Fibroblast of peridontal ligament (primary cell): ENCODE data around the gene NOXO1.
A peak's percentile ranks its signal among the peaks of the same experiment; 100 is the strongest.

Source experiments
- DNase-seq: peaks from one replicate; pipeline ENCODE4 v3.0.0-alpha.2; 2010; ENCODE audit errors: extremely low read depth

The NOXO1 gene

DNA sequence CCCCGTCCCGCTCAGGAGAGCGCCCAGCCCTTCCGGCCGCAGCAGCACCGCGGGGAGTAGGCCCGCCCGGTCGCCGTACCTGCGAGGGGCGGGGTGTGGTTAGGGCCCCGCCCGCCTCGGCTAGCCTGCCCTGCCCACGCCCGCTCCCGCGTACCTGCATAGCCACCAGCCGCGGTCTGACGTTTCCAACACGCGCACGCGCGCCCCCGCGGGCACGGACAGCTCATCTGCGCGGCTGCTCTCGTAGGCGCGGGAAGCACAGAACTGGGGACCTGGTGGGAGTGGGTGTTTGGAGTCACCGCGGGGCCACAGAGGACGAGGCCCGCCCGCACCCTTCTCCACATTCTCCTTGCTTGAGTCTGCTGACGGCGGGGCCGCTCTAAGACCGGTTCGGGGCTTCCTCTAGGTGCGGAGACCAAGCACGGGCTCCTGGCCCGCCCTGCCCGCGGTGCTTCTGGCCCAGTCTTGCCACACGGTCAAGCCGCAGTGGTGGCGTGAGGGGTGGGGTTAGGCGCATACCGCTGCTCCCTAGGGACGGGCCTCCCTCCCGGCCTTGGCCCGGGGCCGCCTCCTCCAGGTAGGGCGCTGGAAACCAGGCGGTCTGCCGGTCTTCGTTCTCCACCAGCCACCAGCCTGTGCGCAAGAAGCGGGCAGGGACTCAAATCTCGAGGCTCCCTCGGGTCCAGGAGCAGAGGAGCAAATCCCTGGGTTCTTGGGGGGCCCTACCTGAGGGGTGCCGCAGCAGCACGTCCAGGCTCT, 1.8 kb downstream of the NOXO1 start:
- no peak for DNase-seq

DNA sequence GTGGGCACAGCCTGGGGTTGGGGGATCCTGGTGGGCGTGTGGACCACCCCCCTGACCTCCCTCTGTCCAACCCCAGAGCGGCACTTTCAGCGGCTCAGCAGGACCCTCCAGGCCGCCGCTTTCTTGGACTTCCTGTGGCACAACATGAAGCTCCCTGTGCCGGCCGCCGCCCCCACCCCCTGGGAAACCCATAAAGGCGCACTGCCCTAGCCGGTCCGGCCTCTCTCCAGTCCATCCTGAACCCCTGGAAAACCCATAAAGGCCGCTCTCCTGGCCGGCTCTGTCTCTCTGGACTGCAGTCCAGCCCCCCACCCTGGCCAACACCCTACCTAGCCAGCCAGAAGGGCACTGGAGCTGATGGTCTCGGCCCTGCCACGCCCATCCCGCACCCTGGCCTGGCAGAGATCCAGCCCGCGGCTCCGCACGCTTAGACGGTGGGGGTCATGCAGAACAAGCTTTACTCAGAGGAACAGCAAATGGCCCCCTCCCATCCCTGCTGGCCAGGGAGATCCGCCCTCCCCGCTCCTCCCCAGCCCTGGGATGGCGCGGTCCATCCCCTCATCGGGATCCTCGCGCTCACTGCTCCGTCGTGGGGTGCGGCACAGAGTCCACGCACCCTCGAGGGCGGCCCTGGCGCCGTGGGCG, 2.7 kb downstream of the NOXO1 start:
- DNase-seq: no peak

DNA sequence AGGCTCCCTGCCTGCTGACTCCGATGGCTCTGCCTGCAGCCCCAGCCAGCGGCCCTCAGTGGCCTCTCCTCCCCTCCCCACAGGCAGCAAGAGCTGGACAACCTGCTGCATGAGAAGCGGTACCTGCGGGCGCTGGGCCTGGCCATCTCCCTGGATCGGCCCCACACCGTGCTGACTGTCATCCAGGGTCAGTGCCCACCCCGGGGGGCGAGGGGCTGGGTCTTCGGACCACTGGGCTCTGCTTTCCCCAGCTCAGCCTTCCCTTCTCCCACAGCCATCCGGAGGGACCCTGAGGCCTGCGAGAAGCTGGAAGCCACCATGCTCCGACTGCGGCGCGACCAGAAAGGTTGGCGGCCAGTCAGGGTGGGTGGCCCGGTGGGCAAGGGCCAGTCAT, 3.4 kb downstream of the NOXO1 start:
- DNase-seq: no peak

DNA sequence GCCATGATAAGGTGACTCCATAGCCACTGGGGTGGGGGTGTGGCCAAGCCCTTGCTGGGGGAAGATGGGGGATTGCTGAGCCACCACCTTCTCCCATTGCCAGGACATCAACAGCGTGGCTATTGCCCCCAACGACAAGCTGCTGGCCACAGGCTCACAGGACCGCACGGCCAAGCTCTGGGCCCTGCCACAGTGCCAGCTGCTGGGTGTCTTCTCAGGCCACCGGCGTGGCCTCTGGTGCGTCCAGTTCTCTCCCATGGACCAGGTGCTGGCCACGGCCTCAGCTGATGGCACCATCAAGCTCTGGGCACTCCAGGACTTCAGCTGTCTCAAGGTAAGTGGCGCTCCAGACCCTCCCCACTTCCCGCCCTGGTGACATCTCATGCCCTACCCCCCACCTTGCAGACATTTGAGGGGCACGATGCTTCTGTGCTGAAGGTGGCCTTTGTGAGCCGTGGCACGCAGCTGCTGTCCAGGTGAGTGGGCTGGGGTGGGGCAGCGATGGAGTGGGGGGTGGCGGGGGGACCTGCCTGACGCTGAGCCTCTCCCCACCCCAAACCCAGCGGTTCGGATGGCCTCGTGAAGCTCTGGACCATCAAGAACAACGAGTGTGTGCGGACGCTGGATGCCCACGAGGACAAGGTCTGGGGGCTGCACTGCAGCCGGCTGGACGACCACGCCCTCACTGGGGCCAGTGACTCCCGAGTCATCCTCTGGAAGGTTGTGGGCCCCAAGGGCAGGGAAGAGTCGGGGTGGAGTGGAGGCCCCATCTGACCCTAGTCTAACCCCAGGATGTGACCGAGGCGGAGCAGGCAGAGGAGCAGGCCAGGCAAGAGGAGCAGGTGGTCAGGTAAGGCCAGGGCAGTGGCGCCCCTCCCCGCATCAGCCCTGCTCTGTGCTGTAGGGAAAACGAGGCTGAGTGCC, 4.1 kb downstream of the NOXO1 start:
- no peak for DNase-seq

DNA sequence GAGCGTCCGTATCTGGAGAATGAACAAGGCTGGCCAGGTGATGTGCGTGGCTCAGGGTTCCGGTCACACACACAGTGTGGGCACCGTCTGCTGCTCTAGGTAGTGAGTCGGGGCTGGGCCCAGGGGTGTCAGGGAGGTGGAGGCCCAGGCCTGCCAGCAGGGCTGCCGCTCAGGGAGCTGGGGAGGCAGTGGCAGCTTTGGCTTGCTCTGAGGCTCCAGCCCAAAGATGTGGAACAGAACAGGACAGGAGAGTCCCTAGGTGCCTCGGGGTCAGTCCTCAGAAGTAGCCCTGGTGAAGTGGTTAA, 5.1 kb downstream of the NOXO1 start:
- no peak for DNase-seq

DNA sequence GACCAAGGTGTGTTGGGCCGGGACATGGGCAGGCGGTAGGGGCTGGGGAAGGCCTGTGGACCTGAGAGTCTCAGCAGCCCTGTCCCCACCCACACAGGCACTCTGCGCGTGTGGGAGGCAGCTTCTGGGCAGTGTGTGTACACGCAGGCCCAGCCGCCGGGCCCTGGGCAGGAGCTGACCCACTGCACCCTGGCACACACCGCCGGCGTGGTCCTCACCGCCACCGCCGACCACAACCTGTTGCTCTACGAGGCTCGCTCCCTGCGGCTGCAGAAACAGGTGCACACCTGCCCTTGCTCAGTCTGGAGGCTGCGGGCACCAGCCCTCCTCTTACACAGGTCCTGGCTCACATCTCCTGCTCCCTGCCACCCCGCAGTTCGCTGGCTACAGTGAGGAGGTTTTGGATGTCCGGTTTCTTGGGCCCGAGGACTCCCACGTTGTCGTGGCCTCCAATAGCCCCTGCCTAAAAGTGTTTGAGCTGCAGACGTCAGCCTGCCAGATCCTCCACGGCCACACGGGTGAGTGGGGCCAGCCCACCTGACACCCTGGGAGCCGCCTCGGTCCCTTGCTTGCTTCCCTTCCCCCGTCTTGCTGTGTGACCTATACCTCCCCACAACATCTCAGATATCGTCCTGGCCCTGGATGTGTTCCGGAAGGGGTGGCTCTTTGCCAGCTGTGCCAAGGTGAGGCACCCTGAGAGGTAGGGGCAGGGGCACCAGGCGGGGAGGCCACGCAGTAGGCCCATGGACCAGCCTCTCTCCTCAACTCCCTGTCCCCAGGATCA, 5.6 kb downstream of the NOXO1 start:
- no peak for DNase-seq

DNA sequence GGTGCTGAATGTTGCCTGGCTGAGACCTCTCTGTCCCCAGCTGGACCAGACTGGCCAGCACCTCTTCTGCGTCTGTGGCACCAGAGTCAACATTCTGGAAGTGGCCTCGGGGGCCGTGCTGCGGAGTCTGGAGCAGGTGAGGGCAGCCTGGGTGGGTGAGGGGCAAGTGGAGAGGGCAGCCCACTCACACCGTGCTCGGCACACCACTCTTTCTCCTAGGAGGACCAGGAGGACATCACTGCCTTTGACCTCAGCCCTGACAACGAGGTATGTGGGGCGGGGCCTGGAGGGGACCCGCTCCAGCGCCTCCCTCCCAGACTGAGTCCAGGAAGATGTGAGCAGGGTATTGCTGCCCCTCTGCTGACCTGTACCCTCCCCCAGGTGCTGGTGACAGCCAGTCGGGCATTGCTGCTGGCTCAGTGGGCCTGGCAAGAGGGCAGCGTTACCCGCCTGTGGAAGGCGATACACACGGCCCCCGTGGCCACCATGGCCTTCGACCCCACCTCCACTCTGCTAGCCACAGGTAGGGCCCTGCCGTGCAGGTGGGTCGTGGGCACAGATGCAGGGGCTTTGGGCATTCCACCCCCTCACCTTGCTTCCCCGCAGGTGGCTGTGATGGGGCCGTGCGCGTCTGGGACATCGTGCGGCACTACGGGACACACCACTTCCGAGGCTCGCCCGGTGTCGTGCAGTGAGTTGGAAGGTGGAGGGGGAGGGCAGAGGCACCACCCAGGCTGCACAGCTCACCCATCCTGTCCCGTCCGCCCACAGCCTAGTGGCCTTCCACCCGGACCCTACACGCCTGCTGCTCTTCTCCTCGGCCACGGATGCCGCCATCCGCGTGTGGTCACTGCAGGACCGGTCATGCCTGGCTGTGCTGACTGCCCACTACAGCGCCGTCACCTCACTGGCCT, 6.9 kb downstream of the NOXO1 start:
- DNase-seq: no peak

DNA sequence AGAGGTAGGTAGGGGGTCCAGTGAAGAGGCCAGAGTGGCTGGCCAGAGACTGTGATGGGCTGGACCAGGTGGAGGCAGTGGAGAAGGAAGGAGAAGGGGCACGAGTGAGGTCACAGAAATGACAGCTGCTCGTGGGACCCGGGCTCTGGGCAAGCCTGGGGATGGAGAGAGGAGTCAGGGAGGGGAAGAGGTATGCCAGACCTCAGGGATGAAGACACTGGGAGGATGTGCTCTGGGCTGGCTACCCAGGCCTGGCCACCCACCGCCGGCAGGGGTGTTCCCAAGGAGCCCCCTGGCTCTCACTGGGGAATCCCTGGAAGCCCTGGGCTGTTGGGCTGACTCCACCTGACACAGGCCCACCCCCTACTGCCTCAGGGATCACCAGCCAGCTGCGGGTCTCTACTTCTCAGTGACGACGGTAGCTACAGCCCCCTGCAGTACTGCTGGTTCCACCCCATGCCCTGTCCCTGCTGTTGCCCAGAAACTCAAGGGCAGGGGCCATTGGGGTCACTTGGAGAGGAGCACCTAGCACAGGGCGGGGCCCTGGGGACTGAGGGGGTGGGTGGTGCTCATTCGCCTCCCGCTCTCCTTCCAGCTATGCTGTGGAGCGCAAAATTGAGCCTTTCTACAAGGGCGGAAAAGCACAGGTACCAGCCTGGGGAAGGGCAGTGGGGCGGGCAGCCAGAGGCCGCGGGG, 7.7 kb downstream of the NOXO1 start:
- no peak for DNase-seq

DNA sequence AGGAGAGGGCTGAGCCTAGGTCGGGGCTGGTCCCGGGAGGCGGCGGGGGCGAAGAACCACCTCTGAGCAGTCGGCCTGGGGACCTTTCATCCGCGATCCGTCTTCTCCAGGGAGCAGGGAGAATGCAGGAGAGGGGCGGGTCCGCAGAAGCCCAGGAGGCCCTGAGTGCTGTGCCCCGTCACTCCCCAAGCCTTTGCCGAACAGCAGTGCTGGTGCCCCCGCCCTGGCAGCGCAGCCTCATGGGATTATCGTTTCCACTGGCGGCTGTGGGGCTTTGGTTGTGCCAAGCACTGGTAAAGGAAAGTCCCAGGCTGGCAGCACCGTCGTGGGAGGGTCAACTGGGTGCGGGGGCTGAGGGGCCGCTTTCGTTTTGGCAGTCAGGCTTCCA, 8.8 kb downstream of the NOXO1 start:
- DNase-seq: no peak

DNA sequence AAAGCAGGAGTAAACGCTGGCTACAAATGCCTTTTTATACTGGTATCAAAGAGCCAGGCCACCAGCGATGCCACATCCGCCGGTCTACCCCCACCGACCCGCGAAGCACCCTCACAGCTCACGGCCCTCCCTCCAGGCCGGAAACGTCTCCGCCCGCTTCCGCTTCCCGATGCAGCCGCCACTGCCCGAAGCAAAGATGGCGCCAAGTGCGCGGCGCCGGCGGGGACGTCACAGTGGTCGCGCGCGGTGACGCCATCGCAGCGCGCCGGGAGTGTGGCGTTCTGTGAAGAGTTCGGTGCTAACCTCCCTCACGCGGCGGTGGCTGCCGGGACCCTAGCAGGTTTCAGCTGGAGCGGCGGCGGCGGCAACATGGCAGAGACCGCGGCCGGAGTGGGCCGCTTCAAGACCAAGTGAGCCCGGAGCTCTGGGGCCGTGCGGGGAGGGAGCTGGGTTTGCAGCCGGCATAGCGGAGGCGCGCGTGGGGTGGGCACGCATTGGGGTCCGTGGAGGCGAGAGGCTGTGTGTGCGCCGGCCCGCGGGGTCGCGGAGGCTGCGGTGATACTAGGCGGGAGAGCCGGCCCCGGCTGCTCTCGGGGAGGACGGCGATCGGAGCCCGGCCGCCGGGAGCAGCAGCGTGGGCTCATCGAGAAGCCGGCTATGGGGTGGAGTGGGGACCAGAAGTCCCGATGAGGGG, 9.3 kb downstream of the NOXO1 start, which contains the start of gene TBL3:
TSS of gene TBL3 (plus strand) at position 258 of the 694 bp plus-strand sequence. CDS start at position 370, 112 bp downstream.
- DNase-seq: peak; percentile 89

DNA sequence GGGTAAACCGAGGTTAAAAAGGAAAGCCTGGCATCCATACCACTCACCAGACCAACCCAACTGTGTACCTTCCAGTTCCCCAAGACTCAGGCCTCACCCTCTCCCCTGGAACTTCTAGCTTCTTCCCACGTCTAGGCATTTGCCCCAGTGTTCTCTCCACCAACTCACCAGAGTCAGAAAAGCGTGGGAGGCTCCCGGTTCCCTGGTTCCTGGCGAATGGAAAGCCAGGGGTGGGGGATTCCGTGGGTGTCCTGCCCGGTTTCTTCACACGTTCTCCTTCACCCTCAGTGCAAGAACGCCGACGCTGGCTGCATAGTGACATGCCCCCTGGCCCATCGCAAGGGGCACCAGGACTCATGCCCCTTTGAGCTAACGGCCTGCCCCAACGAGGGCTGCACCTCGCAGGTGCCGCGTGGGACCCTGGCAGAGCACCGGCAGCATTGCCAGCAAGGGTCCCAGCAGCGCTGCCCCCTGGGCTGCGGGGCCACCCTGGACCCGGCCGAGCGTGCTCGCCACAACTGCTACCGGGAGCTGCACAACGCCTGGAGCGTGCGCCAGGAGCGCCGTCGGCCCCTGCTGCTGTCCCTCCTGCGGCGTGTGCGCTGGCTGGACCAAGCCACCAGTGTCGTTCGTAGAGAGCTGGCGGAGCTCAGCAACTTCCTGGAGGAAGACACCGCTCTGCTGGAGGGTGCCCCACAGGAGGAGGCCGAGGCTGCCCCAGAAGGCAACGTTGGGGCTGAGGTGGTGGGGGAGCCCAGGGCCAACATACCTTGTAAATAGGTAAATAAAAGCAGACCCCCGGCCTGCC, 12.9 kb downstream of the NOXO1 start:
- DNase-seq: no peak

DNA sequence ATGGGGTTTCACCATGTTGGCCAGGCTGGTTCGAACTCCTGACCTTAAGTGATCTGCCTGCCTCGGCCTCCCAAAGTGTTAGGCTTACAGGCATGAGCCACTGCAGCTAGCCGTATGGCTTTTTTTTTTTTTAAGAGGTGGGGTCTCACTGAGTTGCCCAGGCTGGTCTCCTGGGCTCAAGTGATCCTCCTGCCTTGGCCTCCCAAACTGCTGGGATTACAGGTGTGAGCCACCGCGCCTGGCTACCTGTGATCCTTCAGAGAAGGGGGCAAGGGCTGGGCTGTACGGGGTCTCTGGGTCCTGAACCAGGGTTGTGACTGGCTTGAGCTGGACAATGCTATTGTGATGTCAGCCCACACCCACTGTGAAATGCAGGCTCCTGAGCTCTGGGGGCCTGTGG, 14.8 kb downstream of the NOXO1 start, which contains the start of gene RNF151:
TSS of gene RNF151 (plus strand) at position 397 of the 400 bp plus-strand sequence. CDS start 26 bp downstream, outside the sequence.
- DNase-seq: no peak

DNA sequence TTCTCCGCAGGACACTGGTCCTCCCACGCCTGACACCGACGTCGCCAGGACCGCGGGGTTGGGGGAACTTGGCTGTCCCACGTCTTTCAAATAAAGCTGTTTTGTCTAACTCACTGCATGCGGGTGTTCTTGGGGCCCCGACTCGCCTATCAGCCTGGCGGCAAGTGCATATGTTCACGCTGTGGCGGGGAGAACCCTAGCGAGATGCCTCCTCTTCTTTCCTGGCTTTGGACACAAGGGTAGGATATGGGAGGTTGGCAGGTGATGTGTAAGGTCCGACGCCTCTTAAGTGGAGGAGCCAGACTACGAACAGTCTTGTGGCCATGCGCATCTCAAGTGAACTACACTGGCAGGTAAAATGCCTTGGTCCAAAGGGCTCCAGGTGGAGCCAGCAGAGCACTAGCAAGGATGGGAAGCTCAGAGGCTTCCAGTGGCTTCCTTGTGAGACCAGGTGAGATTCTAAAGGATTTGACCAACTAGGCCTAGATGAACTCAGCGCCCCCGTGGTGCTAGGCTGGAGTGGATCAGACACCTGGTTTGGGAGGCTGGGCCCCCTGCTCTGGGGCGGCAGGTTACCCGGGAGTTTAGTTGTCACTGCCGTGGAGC, 15.8 kb downstream of the NOXO1 start:
- DNase-seq: no peak

DNA sequence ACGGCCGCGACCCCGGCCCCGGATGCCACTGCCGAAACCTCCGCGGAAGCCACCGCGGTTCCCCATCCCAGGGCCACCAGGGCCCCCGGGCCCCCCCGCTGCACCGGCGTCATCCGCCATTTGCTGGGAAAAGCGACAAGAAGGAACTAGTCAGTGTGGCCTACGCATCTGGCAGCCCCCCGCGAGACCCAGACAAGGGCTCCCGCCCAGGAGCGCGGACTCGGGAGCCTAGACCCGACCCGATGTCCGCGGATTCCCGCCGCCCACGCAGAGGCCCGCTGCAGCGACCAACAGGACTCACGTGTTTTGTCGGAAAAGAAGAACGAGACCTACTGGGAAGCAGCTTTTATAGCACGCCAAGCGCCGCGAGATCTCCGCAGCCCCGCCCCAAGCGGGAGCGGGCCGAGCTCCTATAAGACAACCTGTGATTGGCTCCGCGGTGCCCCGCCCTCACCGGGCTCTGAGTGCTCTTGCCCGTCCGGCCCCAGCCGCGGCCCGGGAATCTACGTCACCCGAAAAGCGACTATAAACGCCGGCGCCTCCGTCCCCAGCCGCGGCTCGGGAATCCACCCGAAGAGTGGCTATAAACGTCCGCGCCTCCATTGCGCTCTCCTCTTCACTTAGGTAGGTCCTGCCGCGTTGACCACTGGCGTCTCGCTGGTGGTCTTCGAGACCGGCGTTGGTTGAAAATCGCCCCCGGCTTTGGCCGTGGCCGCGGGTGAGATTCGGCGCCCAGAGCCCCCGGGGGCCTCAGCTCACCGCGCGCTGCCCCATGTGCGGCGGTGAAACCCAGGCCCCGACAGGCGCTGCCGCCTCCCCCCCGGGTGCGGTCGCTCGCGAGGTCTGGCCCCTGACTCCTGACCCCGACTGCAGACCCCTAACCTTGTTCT, 16.5 kb downstream of the NOXO1 start, which contains the start of gene RPS2:
TSS of gene RPS2 (minus strand) at position 321 of the 890 bp plus-strand sequence. CDS start at position 120, 201 bp downstream.
- DNase-seq: peak; percentile 98

DNA sequence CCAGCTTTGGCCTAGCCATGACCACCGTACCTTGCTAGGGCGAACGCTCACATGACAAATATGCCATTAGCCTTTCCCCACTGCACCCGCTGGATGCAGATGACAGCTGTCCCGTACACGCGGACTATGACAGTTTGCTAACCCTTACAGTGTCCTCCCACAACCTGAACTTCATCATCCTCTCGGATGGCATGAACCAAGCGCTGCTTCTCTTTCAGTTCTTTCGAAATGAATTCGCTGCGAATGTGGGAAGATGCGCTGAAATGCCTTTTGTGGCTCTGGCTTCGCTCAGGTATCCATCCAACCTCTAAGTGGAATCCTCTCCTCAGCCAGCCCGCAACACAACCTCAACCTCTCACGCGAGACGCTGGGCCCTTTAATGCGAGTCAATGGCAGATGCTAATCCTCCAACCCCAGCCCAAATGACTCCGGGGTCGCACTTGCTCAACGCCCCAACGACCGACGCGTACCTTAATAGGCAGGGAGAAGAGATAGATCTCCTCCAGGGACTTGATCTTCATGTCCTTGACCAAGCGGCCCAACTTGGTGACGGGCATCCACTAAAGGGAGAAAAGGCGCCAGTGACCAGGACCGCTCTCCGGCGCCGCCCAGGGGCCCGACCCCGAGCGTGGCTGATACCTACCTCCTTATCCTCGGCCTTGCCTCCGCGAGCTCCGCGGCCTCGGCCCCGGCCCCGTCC, 17.3 kb downstream of the NOXO1 start:
- DNase-seq: peak; percentile 34
